Neural cell (in vitro differentiated cells): Measurements from ENCODE around the gene AADACL2. TPM values are rescaled to one million over a fixed set of nuclear protein-coding genes. Genes with fewer than 3 reads are reported as not detected.

Source experiments
- H2AFZ ChIP-seq: fragments of 200-600, 300-800 bp; sonication (generic), shearing (Covaris generic); 2 replicates; pipeline ENCODE4 v1.6.0; 2014; ENCODE audit warnings: low read depth, mild to moderate bottlenecking, antibody characterized with exemption, low read length, moderate library complexity
- H3F3A ChIP-seq: fragments of 200-600 bp; shearing (Covaris generic); 2 replicates; pipeline ENCODE4 v1.6.1; 2016; ENCODE audit warnings: mild to moderate bottlenecking, moderate library complexity, mixed read lengths, antibody characterized with exemption, low read length; ENCODE audit not compliant: insufficient read depth, poor library complexity, severe bottlenecking
- H3K27ac ChIP-seq: fragments of 200-600, 300-800 bp; sonication (generic), shearing (Covaris generic); 2 replicates; pipeline ENCODE4 v1.5.1; 2014; ENCODE audit warnings: mild to moderate bottlenecking, low read length, moderate library complexity
- H3K27me3 ChIP-seq: fragments of 300-800, 200-600 bp; sonication (generic), shearing (Covaris generic); 2 replicates; pipeline ENCODE4 v1.6.0; 2014; ENCODE audit warnings: mild to moderate bottlenecking, low read depth, low read length, moderate library complexity; ENCODE audit not compliant: insufficient read depth
- H3K36me3 ChIP-seq: fragments of 300-800, 200-600 bp; sonication (generic), shearing (Covaris generic); 2 replicates; pipeline ENCODE4 v1.5.1; 2014; ENCODE audit warnings: mild to moderate bottlenecking, antibody characterized with exemption, low read length, moderate library complexity; ENCODE audit not compliant: insufficient read depth
- H3K4me2 ChIP-seq: fragments of 300-800, 200-600 bp; sonication (generic), shearing (Covaris generic); 2 replicates; pipeline ENCODE4 v1.6.0; 2014; ENCODE audit warnings: mild to moderate bottlenecking, low read length
- H3K4me3 ChIP-seq: fragments of 300-800, 200-600 bp; sonication (generic), shearing (Covaris generic); 2 replicates; pipeline ENCODE4 v1.5.1; 2014; ENCODE audit warnings: mild to moderate bottlenecking, low read length, moderate library complexity
- H3K79me2 ChIP-seq: fragments of 200-600 bp; shearing (Covaris generic); replicated peaks from 2 replicates; pipeline ENCODE4 v1.6.0; 2014; ENCODE audit warnings: mild to moderate bottlenecking, low read length, moderate library complexity; ENCODE audit not compliant: insufficient read depth
- H3K9ac ChIP-seq: fragments of 300-800, 200-600 bp; sonication (generic), shearing (Covaris generic); 2 replicates; pipeline ENCODE4 v1.6.1; 2016; ENCODE audit warnings: mild to moderate bottlenecking, low read length, mixed read lengths
- H3K9me2 ChIP-seq: fragments of 200-600 bp; shearing (Covaris generic); 2 replicates; pipeline ENCODE4 v1.6.1; 2016; ENCODE audit warnings: mild to moderate bottlenecking, low read length, mixed read lengths; ENCODE audit not compliant: insufficient read depth
- H3K9me3 ChIP-seq: fragments of 200-600, 300-800 bp; sonication (generic), shearing (Covaris generic); 2 replicates; pipeline ENCODE4 v1.6.1; 2016; ENCODE audit warnings: mild to moderate bottlenecking, mixed run types, low read length, moderate library complexity, mixed read lengths
- H4K20me1 ChIP-seq: fragments of 200-600 bp; shearing (Covaris generic); 2 replicates; pipeline ENCODE4 v1.6.1; 2016; ENCODE audit warnings: mild to moderate bottlenecking, mixed run types; ENCODE audit not compliant: insufficient read depth
- EP300 ChIP-seq: fragments of 450-650 bp; conservative IDR thresholded peaks from 2 replicates; pipeline ENCODE4 v1.6.1; 2014; ENCODE audit warnings: antibody characterized with exemption, mild to moderate bottlenecking, moderate library complexity; ENCODE audit not compliant: poor library complexity, severe bottlenecking
- EZH2 ChIP-seq: fragments of 200-600, 300-800 bp; shearing (Covaris generic), sonication (generic); IDR thresholded peaks from 2 replicates; pipeline ENCODE4 v1.6.1; 2014; ENCODE audit warnings: antibody characterized with exemption, low read length, borderline replicate concordance, mild to moderate bottlenecking; ENCODE audit not compliant: insufficient read depth, poor library complexity, severe bottlenecking
- MXI1 ChIP-seq: fragments of 450-650 bp; conservative IDR thresholded peaks from 2 replicates; pipeline ENCODE4 v1.6.1; 2014; ENCODE audit warnings: antibody characterized with exemption, mild to moderate bottlenecking; ENCODE audit not compliant: poor library complexity, severe bottlenecking
- POLR2AphosphoS5 ChIP-seq: IDR thresholded peaks from 2 replicates; pipeline ENCODE4 v1.6.1; 2012
- RAD21 ChIP-seq: fragments of 450-650 bp; conservative IDR thresholded peaks from 2 replicates; pipeline ENCODE4 v1.6.1; 2014; ENCODE audit warnings: antibody characterized with exemption, mild to moderate bottlenecking, moderate library complexity
- REST ChIP-seq: IDR thresholded peaks from 2 replicates; pipeline ENCODE4 v1.6.1; 2012; ENCODE audit warnings: borderline replicate concordance
- SMC3 ChIP-seq: fragments of 450-650 bp; conservative IDR thresholded peaks from 2 replicates; pipeline ENCODE4 v1.6.1; 2014; ENCODE audit warnings: antibody characterized with exemption, mild to moderate bottlenecking, moderate library complexity; ENCODE audit not compliant: poor library complexity
- TAF1 ChIP-seq: IDR thresholded peaks from 2 replicates; pipeline ENCODE4 v1.6.1; 2012; ENCODE audit warnings: low read depth
- polyA plus RNA-seq: library from polyadenylated mRNA; depleted of rRNA; stranded (reverse); fragments of >200 nt; gene quantifications from 2 replicates; pipeline ENCODE4 v1.2.3, GENCODE V29; 2014
- TF ChIP-seq, protein P1 (sequence below): fragments of 450-650 bp; IDR thresholded peaks from 2 replicates; pipeline ENCODE4 v1.5.1; 2014; ENCODE audit warnings: antibody characterized with exemption, mild to moderate bottlenecking, moderate library complexity; ENCODE audit not compliant: poor library complexity, severe bottlenecking

The AADACL2 gene
- polyA plus RNA-seq, 1 donor from 2014 or later = not detected

DNA sequence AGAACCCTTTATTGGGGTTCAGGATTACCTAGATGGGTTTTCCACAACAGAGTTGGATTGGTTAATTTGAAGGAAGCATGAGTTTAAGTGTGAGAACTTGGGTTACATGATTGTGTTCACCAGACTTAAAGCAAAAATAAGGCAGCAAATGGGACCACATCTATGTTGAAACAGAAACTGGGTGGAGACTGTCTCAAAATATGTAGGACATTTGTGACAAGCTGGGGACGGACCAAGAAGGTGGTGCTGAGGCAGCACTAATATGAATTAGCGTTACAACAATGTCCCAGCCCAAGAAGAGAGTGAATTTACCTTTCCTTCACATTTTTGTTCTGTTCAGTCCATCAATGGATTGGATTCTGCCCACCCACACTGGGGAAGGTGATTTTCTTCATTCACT lies 866 bp upstream of the AADACL2 start:
- no peaks in the 10 kb centered on the region for H3F3A ChIP-seq
- no peaks in the 10 kb centered on the region for H4K20me1 ChIP-seq
- H3K4me3 ChIP-seq = no peak overlapping the region
- no peak overlapping the region for H3K27ac ChIP-seq
- H3K27me3 ChIP-seq = no peaks in the 10 kb centered on the region
- H3K9me3 ChIP-seq = no peaks in the 10 kb centered on the region
- H3K79me2 ChIP-seq = no peaks in the 10 kb centered on the region
- no peak overlapping the region for H3K9ac ChIP-seq
- no peaks in the 10 kb centered on the region for H3K36me3 ChIP-seq
- H2AFZ ChIP-seq = no peak overlapping the region
- H3K9me2 ChIP-seq = no peaks in the 10 kb centered on the region
- H3K4me2 ChIP-seq = no peak overlapping the region
- TF ChIP-seq, protein P1, sequence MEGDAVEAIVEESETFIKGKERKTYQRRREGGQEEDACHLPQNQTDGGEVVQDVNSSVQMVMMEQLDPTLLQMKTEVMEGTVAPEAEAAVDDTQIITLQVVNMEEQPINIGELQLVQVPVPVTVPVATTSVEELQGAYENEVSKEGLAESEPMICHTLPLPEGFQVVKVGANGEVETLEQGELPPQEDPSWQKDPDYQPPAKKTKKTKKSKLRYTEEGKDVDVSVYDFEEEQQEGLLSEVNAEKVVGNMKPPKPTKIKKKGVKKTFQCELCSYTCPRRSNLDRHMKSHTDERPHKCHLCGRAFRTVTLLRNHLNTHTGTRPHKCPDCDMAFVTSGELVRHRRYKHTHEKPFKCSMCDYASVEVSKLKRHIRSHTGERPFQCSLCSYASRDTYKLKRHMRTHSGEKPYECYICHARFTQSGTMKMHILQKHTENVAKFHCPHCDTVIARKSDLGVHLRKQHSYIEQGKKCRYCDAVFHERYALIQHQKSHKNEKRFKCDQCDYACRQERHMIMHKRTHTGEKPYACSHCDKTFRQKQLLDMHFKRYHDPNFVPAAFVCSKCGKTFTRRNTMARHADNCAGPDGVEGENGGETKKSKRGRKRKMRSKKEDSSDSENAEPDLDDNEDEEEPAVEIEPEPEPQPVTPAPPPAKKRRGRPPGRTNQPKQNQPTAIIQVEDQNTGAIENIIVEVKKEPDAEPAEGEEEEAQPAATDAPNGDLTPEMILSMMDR = no peak

DNA sequence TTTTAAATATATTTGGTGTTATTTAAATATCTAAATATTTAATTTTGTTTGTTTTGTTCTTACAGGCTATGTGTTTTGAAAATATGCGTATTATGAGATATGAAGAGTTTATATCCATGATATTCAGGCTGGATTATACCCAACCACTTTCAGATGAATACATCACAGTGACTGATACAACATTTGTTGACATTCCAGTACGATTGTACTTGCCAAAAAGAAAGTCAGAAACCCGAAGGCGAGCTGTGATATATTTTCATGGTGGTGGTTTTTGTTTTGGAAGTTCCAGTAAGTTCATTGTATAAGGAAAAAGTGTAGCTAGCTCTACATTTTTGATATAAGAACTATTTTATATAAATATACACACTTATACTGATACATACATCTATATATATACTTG lies 6.9 kb downstream of the AADACL2 start:
- H2AFZ ChIP-seq = no peak overlapping the region
- H3K4me3 ChIP-seq = no peak overlapping the region
- no peak overlapping the region for H3K27ac ChIP-seq
- no peak overlapping the region for H3K4me2 ChIP-seq
- H3K9me3 ChIP-seq = no peaks in the 10 kb centered on the region
- H3K79me2 ChIP-seq = no peaks in the 10 kb centered on the region
- no peak overlapping the region for H3K9ac ChIP-seq
- H3K27me3 ChIP-seq = no peaks in the 10 kb centered on the region
- H3K9me2 ChIP-seq = no peaks in the 10 kb centered on the region
- no peaks in the 10 kb centered on the region for H4K20me1 ChIP-seq
- no peaks in the 10 kb centered on the region for H3F3A ChIP-seq
- H3K36me3 ChIP-seq = no peaks in the 10 kb centered on the region
- TF ChIP-seq RAD21 (no peak), EZH2 (no peak), REST (no peak), TAF1 (no peak), MXI1 (no peak), POLR2AphosphoS5 (no peak), SMC3 (no peak), EP300 (no peak)
- TF ChIP-seq, protein P1 = no peak
